Cerebellar nuclear complex (tissue), 1 donor: ENCODE data around the gene AVEN.

Experiments used
- DNase-seq, 2 experiments: peaks; one replicate each; lab custom pipeline; 2025; lab: John Stamatoyannopoulos, UW

The AVEN gene

GRCh38 chr15:33912326-33912725 lies 126.7 kb downstream of the AVEN start:
- DNase-seq: no peak

- DNase-seq: no peak
Measured at GRCh38 chr15:33910741-33911140, 128.3 kb downstream of the AVEN start.

GRCh38 chr15:33908406-33908805 lies 130.6 kb downstream of the AVEN start:
- DNase-seq: no peak

GRCh38 chr15:33907326-33907725 lies 131.7 kb downstream of the AVEN start:
- DNase-seq: no peak

GRCh38 chr15:33903661-33904060 lies 135.3 kb downstream of the AVEN start:
- no peak for DNase-seq

GRCh38 chr15:33902043-33902442 lies 137.0 kb downstream of the AVEN start:
- DNase-seq: no peak

- no peak for DNase-seq
Measured at GRCh38 chr15:33894193-33894592, 144.8 kb downstream of the AVEN start.

GRCh38 chr15:33888176-33888575 lies 150.8 kb downstream of the AVEN start:
- no peak for DNase-seq

GRCh38 chr15:33882921-33883320 lies 156.1 kb downstream of the AVEN start:
- no peak for DNase-seq

GRCh38 chr15:33874156-33874555 lies 164.8 kb downstream of the AVEN start:
- DNase-seq: no peak

- DNase-seq: no peak
Measured at GRCh38 chr15:33872416-33873106, 166.4 kb downstream of the AVEN start.

- DNase-seq: no peak
Measured at GRCh38 chr15:33871980-33872379, 167.0 kb downstream of the AVEN start.

GRCh38 chr15:33866101-33866737 lies 172.8 kb downstream of the AVEN start:
- DNase-seq: no peak

- no peak for DNase-seq
Measured at GRCh38 chr15:33865416-33865815, 173.6 kb downstream of the AVEN start.

- no peak for DNase-seq
Measured at GRCh38 chr15:33864360-33865075, 174.5 kb downstream of the AVEN start.

- no peak for DNase-seq
Measured at GRCh38 chr15:33860754-33861153, 178.2 kb downstream of the AVEN start.

GRCh38 chr15:33859992-33860545 lies 178.9 kb downstream of the AVEN start:
- DNase-seq: no peak

- no peak for DNase-seq
Measured at GRCh38 chr15:33858836-33859235, 180.2 kb downstream of the AVEN start.

- no peak for DNase-seq
Measured at GRCh38 chr15:33857726-33858125, 181.3 kb downstream of the AVEN start.

GRCh38 chr15:33852570-33852969 lies 186.4 kb downstream of the AVEN start:
- DNase-seq: no peak

GRCh38 chr15:33852094-33852493 lies 186.9 kb downstream of the AVEN start:
- no peak for DNase-seq

GRCh38 chr15:33851079-33851478 lies 187.9 kb downstream of the AVEN start:
- DNase-seq: no peak

- DNase-seq: no peak
Measured at GRCh38 chr15:33848011-33848410, 191.0 kb downstream of the AVEN start.
